ENCODE results near the gene PIGR.

The PIGR gene

DNA sequence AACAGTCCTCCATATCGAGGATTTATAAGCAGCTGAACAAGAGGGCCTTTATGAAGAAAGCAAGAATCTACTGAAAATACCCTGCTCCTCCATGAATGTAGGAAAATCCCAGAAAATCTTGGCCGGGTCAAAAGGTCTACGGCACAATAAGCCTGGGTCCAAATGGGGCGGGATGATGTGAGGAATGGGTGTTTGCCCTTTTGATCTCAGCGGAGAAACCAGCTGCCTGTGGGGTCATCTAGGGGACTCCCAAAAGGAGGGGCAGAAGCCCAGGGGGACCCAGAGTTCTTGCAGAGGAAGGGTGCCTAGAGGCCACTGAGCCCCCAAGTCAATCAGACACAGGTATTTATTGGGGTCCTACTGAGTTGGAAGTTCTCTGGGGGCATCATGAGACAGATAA is 11.4 kb upstream of the PIGR start:
- DNase-seq: no peak

DNA sequence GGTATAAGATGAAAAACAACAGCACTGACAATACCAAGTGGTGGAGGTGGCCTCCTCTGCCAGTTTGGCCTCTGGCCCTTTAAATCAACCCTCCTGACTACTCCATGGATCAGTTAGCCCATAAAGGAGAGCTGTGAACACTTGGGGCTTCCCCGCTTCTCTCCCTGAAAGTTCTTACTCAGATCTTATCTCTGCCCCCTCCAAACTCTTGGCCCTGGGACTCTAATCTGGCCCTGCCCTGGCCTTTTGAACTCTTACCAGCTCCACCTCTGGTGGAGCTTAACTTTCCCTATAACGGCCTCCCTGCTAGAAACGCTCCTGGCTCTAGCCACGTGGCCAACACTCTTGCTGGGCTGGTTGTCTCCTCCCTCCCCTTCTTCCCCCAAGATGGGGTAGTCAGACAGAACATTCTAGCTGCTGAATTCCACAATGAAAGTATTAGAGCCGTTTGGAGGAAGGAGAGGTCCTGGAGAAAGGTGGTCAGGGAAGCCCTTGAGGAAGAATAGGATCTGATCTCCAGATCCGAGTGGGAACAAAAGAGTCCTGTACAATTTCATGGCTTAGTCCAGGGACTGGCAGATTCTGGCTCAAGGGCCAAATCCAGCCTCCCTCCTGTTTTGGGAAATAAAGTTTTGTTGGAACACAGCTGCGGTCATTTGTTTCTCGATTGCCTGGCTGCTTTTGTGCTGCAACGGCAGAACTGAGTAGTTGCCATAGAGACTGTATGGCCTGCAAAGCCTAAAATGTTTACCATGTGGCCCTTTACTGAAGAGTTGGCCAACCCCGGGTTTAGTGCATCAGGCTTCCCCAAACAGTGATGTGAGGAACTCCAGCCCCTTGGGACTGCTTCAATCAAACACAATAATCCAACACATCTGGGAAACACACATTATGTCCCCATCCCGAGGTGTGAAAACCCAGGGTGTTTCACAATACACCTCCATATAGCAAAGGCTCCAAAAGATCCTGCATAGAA is 9.5 kb upstream of the PIGR start:
- DNase-seq: no peak

DNA sequence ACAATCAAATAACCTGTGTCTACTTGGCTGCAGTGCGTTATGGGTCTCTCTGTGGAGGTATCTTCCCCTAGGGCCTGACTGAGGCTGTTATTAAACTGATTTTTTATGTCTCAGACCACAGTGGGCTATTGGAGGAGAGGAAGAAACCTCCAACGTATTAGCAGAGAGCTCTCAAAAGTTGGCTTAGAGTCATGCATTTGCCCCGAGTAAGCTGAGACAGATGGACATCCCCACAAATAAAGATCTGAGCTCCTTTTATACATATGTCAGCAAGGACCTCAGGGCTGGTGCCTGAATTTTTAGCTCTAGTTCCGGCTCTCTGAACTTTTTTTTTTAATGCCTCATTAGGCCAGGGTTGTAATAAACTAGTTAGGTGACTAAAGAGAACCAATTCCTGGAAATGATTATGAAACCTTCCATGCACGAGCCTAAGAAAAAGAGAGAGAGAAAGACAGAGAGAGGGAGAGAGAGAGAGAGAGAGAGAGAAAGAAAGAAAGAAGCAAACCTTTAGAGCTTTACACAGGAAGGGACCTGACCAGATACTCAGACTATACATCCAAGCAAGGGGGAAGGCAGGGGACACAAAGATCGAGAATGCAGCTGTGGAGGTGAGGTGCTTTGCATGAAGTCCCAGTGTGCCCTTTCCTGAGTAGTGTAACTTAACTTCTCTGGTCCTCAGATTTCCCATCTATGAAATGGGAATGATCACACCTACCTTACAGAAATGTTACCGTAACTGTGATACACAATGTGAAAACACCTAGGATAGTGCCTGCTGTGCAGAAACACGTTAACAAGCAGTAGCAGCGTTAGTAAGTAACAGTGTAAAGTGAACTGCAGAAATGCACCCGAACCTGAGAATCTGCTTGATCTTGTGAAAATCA is 8.4 kb upstream of the PIGR start:
- DNase-seq: no peak

DNA sequence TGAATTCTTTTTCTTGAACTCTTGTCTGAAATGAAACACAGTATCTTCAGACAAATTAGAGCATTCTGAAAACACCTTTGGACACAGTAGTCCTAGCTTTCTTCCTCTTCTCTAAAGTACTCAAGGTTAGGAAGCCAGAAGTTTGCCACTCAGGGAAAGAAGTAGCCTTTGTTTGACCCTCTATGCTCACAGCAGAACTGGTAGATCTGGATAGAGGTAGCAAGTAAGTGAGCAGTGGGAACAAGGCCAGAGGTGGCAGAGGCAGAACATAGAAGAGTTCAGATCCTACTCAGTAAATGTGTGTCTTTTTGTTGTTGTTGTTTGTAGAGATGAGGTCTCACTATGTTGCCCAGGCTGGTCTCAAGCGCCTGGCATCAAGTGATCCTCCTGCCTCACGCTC is 7.4 kb upstream of the PIGR start:
- no peak for DNase-seq

DNA sequence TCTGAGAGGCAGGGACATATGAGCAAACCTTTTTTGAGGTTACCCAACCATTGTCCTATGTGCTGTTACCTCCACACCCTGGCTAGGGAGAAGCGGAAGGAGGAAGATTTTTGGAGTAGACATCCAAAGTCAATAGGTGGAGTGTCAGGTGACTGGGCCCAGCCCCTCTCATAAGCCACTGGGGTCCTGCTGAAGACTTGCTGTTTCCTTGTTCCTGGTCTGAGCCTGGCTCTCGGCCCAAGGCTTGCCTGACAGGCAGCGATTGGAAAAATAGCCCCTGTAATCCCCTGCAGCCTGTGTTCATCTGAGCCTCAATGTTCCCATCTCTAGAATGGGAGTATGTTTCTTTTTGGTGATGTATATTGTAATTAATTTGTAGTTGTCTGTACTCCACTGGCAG is 6.9 kb upstream of the PIGR start:
- DNase-seq: no peak

DNA sequence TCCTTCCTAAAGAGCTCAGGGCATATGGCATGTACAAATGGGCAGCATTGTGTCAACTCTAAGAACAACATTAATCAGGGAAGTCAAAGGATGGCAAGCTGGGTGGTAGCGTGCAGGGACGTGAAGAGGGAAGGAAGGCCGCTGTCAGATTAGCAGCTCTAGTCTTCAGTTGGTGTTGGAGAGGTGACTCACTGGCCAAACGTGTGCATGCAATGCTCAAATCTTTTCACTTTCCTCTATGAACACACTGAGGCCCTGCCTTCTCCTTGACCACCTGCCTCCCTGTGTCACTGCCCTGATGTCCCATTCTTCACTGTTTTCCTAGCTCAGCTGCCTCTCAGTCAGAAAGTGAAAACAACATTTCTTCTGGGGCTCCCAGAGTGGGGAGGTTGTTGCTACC is 5.9 kb upstream of the PIGR start:
- DNase-seq: no peak

DNA sequence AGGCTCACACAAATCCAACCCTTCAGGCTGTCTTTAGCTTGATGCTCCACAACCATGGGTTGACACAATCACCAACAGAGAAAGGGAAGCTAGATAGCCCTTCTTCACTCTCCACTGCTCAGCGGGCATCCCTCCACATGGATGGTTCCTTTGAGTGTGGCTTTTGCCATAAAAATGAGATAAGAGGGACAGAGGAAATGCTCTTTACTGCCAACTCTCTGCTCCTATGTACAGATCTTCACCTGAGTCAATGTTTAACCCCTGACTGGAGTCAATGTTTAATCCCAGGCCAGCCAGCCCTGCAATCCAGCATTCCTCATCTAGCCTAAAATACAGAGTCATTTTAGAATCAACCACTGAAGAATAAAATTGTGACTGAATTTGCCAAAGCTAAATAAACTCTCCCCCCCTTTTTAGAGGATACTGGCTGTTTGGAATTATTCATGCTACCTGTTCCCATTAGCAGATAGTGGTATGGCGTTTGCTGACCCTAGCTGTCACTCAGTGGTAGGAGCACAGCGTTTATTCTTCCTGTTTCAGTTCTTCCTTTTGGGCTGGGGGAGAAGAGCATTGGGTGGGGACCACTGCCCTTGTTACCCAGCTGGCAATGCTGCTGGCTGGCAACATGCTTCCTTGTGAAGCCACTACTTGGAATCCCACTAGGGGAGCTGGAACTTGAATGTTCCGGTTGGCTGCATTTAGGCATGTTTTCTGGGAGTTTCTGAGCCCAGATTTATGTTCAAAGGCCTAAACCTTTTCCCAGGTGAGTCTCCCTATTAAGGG is 5.2 kb upstream of the PIGR start:
- DNase-seq: no peak

DNA sequence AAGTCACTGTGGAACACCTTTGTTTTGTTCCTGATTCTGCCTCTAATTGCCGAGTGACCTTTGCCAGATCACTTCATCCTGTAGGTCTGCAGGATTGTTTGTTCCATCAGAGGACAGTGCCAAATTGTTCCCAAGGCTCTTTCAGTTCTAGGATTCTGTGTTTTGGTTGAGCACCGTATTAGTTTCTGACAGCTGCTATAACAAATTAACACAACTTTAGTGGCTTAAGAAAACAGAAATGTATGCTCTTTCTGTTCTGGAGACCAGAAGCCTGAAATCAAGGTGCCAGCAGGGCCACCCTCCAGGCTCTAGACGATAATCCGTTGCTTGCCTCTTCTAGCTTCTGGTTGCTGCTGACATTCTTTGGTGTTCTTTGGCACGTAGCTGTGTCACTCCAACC is 3.4 kb upstream of the PIGR start:
- DNase-seq: no peak

DNA sequence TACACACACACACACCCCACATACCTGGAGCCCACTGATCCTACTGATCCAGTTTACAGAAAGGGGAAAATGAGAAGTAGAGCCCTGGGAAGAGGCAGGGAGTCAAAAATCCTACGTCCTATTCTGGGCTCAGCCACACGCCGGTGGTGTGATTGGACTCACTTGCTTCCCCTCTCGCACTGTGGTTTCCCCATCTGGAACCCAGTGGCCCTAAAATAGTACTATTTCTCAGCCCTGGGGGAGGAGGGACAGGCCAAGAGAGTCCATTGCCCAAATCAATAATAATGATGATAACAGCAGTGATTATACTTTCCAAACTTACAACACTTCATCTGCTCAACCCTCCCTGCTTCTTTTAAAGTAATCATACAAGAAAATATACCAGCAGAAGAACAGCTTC is 2.9 kb upstream of the PIGR start:
- no peak for DNase-seq

DNA sequence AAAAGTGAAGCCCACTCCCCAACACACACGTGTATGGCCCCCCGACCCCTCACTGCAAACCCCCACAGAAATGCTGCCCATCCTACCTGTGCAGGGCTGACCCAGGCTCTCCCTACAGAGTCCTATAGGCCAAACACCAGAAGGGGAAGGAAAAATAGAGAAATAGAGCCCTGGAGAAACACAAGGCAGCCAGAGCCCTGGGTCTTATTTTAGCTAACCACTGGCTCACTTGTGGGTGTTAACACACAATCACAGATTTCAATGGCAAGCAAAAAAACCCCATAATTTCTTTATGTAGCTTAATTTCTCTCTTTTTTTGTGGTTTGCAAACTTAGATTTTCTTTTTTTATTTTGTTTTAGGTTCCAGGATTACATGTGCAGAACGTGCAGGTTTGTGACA is 989 bp upstream of the PIGR start:
- no peak for DNase-seq

DNA sequence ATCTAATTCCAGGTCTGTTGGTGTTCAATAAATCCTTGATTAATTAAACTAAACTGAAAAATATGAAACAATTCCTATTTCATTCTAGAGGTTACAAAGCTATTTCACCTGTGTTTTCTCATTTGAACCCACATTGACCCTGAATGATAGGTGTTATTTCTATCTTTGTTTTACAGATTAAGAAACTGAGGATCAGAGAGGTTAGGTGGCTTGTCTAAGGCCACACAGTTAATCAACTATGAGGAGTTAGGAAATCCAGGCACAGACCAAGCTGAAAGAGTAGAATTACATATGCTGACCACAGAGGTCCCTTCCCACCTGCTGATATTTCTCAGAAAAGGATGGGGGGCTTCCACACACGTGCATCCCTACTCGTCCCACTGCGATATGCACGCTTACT is 487 bp downstream of the PIGR start:
- DNase-seq: no peak

DNA sequence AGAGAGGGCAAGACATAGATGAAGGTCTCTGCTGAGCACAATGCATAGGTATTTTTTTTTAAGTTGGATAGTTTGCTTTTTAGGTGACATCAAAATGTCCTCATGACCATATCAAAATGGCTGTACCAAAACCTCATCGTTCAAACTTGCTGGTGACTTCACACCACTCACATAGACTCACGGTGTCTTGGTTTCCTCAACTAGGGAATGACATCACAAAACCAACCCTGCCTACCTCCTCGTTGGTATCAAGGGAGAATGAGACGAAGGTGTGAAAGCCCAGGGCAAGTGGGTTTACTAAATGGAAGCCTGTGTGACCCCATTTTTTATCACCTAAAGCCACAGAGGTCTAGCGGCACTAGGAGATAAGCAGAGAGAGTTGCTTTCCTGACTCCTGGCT is 1.6 kb downstream of the PIGR start:
- DNase-seq: no peak

DNA sequence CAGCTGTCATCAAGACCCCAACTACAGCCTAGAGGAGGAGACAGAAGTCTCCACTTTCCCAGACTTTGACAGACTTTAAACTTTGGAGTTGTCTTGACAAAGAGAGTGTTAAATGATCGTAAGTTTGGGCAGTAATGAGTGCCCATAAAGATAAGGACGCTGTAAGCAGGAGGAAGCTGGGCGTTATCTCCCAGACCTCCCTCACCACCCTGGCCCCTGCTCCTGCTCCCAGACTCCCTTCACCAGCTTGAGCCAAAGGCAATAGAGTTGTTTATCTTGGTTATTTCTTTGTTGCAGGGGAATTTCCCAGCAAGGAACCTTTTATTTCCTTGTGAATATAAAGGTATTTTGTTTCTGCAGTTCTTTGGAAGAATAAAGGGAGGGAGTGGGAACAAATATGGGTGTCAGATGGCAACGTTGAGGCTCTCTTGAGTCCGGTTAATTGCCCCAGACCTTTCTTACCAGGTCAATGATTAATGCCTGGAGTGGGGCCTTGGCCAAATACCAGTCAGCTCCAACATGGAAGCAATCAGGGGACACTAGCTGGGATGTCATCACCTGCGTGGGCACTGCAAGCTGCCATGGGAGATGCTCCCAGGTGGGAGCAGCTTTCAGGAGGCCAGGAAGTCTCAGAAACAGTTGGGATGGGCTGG is 4.4 kb downstream of the PIGR start:
- no peak for DNase-seq

DNA sequence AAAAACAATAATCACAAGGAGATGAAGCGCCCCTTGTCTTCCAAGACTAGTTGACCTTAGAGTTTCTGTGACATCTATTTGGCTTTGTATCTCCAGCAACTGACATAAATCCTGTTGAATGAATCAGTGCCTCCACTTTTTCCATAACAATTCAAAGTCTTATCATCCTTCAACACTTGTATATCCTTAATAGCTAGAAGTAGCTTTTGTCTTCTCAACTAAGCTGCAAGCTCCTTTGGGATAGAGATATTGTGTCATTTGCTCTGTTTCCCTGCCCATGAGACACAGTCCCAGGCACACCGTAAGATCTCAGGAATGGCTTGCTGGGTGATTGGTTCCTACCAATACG is 5.7 kb downstream of the PIGR start:
- no peak for DNase-seq

DNA sequence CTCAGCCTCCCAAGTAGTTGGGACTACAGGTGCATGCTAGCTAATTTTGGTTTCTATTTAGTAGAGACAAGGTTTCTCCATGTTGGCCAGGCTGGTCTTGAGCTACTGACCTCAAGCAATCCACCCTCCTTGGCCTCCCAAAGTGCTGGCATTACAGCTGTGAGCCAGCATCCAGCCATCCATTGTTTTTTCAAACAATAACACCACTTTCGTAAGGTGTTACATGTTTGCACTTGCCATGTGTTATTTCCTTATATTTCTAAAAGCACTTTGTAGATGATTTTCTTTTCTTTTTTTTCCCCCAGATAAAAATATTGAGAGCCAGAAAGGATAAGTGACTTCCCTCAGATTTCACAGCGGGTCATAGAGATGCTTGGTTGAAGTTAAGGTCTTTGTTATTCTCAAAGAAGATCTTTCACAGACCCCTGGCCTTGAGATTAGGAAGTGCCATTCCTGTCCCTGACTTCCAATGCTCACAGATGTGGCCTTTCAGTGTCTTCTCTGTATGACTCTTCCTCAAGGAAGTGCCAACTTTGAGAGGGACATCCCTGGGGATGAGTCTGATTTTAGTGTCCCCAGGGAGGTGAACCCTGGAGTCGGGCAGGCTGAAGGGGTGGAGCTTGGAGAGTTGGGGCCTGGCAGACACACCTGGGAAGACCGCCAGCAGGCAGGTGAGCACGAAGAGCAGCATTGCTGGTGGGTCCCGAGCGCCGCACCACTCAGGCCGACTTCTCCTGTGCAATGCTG is 6.3 kb downstream of the PIGR start:
- DNase-seq: no peak

DNA sequence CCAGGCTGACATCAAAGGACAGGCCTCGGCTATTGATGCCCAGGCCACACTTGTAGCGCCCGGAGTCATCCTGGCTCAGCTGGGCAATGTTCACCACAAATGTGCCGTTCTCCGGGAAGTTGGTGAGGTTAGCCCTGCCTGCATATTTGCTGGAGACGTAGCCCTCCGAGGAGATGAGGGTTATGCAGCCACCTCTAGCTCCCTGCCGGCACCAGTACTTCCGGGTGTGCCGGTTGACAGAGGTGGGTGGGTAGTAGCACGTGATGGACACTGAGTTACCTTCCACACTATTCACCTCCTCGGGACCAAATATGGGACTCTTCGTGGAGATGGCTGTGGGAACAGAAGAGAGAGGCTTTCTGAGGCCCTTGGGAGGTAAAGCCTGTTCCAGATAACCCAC is 7.1 kb downstream of the PIGR start:
- no peak for DNase-seq

DNA sequence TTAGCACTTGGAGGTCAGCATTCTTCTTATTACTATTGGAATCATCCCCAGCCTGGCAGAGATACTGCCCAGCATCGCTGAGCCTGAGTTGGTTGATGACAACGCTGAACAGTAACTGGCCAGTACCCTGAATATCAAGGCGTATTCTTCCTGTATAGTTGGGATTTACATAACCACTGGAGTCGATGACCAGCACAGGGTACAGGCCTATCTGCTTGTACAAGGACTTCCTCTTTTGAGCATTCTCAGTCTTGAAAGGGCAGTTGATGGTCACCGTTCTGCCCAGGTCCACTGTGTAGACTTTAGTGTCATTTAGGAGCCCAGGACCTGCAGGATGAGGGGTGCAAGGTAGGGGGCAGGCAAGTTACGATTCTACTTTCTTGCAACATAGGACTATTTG is 8.8 kb downstream of the PIGR start:
- no peak for DNase-seq

DNA sequence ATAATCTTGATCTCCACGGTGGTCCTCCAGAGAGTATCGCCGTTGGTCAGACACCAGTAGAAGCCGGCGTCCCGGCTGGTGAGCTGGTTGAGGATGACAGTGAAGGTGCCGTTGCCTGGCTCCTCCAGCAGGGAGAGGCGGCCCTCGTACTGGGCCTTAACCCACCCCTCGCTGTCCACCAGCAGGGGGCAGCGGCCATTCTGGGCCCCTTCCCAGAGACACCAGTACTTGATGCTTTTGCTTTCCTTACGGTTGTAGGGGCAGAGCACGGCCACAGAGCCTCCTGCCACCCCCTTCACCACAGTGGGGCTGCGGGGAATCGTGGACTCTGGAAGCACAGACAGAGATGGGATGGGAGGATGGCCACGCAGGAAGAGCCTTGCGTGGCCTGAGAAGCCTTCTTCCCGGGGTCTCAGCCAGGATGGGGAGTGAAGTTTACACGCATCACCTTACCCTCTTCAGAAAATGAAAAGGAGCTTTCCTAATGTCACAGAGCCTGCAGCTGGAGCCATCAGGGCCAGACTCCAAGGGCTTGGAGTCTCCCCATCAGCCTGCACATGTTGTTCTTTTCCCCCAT is 10.7 kb downstream of the PIGR start:
- peak; percentile 19 for DNase-seq

DNA sequence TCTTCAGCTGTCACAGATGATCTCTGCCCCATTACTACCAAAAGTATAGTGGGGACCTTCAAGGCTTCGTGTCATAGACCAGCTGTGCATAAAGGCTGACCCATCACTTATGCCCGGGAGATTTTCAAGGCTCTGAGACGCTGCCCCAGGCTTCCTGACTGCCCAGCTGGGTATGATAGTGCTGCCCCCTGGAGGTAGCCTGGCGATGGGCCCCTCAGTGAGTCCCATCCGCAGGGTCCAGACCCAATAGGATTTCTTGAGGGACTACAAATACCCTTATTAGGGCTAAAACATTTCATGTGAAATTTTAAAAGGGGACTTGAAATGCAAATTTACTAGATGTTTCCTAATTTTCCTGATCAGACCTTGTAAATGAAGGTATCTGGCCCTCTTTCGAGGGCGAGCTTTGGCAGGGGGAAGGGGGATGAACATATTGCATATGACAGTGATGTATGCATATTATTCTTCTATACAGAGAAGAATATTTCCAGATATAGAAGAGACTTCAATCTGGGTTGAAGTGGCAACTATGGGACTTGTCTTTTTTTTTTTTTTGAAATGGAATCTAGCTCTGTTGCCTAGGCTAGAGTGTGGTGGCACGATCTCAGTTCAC is 12.8 kb downstream of the PIGR start:
- no peak for DNase-seq

DNA sequence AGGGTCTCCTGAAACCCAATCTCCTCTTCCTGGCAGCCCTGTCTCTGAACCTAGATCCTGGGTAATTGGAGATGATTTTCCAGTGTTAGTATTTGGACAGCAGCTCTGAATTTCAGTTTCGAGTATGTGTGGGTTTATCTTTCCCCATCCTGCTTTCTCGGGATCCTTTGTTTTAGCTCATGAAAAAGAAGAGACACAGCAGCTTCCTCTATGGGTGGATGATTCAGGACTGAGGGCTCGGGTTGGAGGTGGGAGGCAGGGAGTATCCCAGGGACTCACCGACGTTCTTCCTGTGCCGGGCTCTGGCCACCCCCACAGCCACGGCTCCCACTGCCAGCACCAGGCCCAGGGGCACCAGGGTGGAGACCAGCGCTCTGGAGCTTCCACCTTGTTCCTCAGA is 14.1 kb downstream of the PIGR start:
- DNase-seq: no peak

DNA sequence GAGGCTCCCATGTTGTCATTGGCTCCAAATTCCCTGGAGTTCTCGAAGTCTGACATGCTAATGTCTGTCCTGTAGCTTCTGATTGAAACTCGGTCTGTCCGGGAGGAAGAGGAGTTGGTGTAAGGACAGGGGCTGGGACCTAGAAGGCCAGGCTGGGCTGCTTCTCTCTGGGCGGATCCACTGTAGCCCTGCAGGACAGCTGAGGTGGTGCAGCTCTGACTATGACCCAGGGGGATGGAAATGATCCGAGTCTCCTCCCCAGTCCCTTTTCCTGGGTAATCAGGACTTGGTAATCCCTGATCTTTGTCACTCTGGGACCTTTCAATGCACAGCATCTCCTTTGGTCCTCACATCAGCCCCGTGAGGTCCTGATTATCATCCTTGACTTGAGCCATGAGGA is 14.6 kb downstream of the PIGR start:
- no peak for DNase-seq

Measured in KG1 (cell line).